GM12873 (cell line): ENCODE measurements around the gene ORC6.

Experiments
- TF ChIP-seq, protein P1 (sequence below): IDR thresholded peaks from 2 replicates; pipeline ENCODE4 v1.5.1; 2012; ENCODE audit warnings: low read depth, mild to moderate bottlenecking, moderate library complexity, low read length, control low read depth; ENCODE audit not compliant: insufficient read depth; ENCODE audit errors: missing control alignments

Gene ORC6

DNA sequence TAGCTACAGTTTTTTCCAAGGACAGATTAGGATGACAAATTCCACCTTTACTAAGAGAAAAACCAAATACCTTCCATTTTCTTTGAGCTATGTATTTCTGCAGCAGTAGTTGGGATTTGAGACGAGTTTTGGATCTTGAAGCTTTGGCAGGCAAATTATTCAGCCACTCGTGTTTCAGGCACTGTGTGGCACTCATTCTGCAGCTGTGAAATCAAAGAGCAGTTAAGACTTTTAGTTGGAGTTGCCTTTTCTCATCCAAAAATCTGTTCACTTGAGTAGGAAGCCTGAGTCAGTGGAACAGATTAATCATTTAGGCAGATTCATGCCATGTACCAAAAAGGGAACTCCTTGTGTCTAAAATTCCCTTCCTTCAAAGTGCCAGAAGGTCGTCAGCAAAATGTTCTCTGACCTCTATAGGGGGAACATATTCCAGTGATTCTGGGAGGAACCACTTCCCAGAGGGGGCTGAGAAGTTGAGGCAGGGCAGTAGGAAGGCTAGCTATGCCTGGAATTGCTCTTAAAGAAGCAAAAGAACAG lies 20.1 kb downstream of the ORC6 start:
- TF ChIP-seq, protein P1, sequence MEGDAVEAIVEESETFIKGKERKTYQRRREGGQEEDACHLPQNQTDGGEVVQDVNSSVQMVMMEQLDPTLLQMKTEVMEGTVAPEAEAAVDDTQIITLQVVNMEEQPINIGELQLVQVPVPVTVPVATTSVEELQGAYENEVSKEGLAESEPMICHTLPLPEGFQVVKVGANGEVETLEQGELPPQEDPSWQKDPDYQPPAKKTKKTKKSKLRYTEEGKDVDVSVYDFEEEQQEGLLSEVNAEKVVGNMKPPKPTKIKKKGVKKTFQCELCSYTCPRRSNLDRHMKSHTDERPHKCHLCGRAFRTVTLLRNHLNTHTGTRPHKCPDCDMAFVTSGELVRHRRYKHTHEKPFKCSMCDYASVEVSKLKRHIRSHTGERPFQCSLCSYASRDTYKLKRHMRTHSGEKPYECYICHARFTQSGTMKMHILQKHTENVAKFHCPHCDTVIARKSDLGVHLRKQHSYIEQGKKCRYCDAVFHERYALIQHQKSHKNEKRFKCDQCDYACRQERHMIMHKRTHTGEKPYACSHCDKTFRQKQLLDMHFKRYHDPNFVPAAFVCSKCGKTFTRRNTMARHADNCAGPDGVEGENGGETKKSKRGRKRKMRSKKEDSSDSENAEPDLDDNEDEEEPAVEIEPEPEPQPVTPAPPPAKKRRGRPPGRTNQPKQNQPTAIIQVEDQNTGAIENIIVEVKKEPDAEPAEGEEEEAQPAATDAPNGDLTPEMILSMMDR = no peak

DNA sequence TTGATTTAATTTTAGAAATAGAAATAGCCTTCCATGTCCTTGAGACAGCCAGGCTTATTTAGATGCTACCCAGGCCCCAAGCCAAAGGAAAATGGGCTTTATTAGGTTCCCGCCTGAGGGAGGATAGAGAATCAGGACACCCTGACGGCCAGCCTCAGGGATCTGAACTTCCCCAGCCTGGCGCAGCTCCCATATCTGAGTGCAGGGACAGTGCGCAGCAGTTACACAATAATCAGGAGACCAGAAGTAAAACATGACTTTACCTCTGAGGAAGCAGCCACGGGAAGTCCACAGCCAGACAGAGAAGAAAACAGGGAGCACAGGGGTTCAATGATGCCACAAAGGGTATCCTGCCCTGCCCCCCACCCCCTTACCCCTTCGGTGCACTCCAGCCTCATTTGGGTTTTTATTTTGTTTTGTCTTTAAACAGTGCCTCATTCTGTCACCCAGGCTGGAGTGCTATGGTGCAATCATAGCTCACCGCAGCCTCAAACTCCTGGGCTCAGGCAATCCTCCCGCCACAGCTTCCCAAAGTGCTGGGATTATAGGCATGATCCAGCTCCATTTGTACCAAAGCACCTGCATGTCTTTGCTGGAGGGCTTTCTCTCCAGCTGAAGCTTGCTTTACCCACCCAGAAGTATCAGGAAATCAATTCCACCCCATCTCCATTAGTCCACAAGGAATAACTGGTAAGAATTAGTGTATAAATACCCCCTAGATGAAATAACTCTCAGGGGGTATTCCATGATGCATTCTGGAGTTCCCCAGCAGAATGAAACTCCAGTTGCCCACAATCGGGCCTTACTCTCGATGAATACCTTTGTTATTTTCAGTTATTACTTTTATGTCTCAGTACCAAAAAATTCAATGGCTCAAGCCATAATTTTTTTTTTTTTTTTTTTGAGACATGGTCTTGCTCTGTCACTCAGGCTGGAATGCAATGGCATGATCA lies 21.9 kb downstream of the ORC6 start:
- TF ChIP-seq, protein P1 = no peak

DNA sequence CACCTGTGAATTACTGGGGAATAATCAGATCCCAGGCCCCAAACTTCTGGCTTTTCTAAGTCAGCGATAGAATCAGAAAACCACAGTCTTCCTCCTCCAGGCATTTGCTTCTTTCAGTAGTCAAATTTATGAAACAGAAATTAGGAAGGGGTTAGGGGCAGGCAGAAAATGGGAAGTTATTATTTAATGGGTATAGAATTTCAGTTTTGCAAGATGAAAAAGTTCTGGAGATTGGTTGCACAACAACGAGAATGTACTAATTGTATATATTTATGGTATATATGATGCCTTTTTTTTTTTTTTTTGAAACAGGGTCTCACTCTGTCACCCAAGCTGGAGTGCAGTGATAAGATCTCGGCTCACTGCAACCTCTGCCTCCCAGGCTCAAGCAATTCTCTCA lies 23.5 kb downstream of the ORC6 start:
- TF ChIP-seq, protein P1 = no peak

DNA sequence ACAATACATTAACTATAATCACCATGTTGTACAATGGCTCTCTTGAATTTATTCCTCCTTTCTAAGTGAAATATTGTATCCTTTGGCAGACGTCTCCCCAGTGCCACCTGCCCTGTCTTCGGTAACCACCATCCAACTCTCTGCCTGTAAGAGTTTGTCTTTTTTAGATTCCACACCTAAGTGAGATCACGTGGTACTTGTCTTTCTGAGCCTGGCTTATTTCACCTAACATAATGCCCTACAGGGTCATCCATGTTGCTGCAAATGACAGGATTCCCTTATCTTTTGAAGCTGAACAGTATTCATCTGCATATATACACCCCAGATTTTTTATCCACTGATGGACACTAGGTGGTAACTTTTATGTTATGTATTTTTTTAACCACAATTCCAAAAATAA lies 24.2 kb downstream of the ORC6 start:
- TF ChIP-seq, protein P1 = no peak

DNA sequence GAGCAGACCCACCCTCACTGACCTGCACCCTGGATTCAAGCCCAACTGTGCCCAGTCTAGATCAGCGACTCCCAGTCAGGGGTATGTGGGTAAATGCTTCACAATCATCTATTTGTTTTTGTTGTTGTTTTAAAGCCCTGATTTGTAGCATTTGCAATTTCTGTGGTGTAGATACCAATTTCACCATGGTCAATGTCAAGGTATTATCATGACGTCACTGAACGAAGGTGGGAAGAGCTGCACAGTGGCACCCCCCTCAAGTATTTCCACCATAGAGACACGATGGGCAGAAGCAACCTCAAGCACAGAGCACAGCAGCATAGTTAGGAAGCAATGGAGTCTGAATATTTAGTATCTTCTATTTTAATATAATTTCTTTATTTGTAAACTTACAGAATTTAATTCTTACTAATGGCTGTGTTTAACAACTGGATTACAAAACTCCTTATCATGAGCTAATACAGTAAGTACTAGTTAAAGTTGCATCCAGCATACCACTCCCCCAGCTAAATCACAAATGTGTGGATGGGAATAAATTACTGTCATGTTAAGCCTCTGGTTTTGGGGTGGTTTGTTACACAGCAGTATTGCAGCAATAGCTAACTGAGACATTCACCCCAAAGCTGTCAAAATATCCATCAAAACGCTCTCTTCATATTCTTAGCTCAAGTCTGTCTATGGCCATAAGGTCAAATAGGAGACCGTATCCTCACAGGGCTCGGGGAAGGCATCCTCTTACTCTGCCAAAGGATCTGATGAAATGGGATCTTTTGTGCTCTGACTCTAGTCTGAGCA lies 25.5 kb downstream of the ORC6 start:
- TF ChIP-seq, protein P1 = no peak

DNA sequence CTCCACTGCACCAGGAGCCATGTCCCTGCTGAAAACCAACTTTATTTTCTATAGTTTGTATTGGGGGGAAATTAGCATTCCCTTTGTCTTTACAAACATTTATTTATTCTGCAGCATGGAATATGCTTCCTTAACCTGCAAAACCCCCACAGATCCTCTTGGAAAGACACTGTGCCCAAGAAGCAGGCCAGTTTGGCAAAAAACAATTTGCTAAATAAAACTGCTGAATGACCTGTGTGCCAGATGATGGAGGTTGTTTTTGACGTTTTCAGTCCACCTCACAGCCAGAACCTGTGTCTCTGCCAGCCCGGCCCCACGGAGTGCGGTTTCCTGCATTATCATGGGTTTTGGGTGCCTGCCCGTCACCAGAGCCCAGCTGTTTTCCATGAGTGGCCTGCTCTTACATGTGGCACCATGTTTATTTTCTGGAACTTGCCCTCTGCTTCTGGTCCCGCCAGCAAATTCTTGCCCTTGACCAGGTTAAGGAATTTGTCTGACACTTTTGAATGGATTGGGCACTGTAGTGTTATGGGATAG lies 26.4 kb downstream of the ORC6 start:
- TF ChIP-seq, protein P1 = no peak

DNA sequence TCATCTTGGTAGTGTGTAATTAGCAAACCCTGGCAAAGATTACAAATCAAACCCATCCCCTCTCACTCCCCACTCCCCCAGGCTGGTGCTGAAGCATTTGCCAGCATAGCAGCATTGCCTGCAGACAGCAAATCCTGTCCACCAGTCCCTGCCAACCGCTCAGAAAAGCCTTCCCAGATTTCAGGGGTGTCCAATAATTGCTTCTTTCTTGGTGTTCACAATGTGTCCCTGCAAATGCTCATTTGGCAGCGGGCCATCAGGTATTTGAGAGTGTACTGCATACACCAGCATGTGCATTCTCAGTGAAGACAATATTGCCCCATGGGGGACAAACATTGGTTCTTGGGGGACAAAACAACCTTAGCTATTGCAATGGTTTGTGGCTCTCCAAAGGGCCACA lies 28.2 kb downstream of the ORC6 start:
- TF ChIP-seq, protein P1 = no peak
